Measurements from ENCODE around the gene GABRG3. TPM values are rescaled to one million over a fixed set of nuclear protein-coding genes. Genes with fewer than 3 reads are reported as not detected.

Gene GABRG3
- total RNA-seq, 1 donor from 2014 or later = 3.0 TPM

GRCh38 chr15:27498700-27499099 lies 527.7 kb downstream of the GABRG3 start:
- Mint-ChIP-seq H3K4me3 (no peak overlapping the region), H3K4me1 (no peaks in the 10 kb centered on the region), H3K9me3 (peaks cover 4% of the 10 kb centered on the region), H3K36me3 (no peaks in the 10 kb centered on the region), H3K27ac (no peak overlapping the region), H3K27me3 (ENCODE audit: low read depth) (no peaks in the 10 kb centered on the region)
- DNase-seq (ENCODE audit: low spot score in 2 of 2, unreplicated experiment in 2 of 2) = no peak
- no peak for TF ChIP-seq CTCF (IDR thresholded peaks at IDR 0.05; ENCODE audit: unreplicated experiment)

GRCh38 chr15:27499191-27499590 lies 528.2 kb downstream of the GABRG3 start:
- no peak for DNase-seq (ENCODE audit: low spot score in 2 of 2, unreplicated experiment in 2 of 2)
- peaks cover 5% of the 10 kb centered on the region for H3K9me3 Mint-ChIP-seq
- H3K4me1 Mint-ChIP-seq = no peaks in the 10 kb centered on the region
- TF ChIP-seq CTCF (IDR thresholded peaks at IDR 0.05; ENCODE audit: unreplicated experiment) = no peak
- no peaks in the 10 kb centered on the region for H3K27me3 Mint-ChIP-seq (ENCODE audit: low read depth)
- no peaks in the 10 kb centered on the region for H3K36me3 Mint-ChIP-seq
- no peak overlapping the region for H3K4me3 Mint-ChIP-seq
- H3K27ac Mint-ChIP-seq = no peak overlapping the region

GRCh38 chr15:27499719-27500118 lies 528.7 kb downstream of the GABRG3 start:
- Mint-ChIP-seq H3K36me3 (no peaks in the 10 kb centered on the region), H3K9me3 (peaks cover 7% of the 10 kb centered on the region), H3K4me3 (no peak overlapping the region), H3K4me1 (no peaks in the 10 kb centered on the region), H3K27ac (no peak overlapping the region), H3K27me3 (ENCODE audit: low read depth) (no peaks in the 10 kb centered on the region)
- no peak for TF ChIP-seq CTCF (IDR thresholded peaks at IDR 0.05; ENCODE audit: unreplicated experiment)
- DNase-seq (ENCODE audit: low spot score in 2 of 2, unreplicated experiment in 2 of 2) = no peak

- H3K9me3 Mint-ChIP-seq = peaks cover 11% of the 10 kb centered on the region
- no peak for TF ChIP-seq CTCF (IDR thresholded peaks at IDR 0.05; ENCODE audit: unreplicated experiment)
- no peaks in the 10 kb centered on the region for H3K27me3 Mint-ChIP-seq (ENCODE audit: low read depth)
- H3K27ac Mint-ChIP-seq = no peak overlapping the region
- H3K4me3 Mint-ChIP-seq = no peak overlapping the region
- DNase-seq (ENCODE audit: low spot score in 2 of 2, unreplicated experiment in 2 of 2) = no peak
- H3K36me3 Mint-ChIP-seq = no peaks in the 10 kb centered on the region
- no peaks in the 10 kb centered on the region for H3K4me1 Mint-ChIP-seq
Observed at GRCh38 chr15:27500206-27500605, 529.2 kb downstream of the GABRG3 start.

GRCh38 chr15:27506752-27507151 lies 535.8 kb downstream of the GABRG3 start:
- Mint-ChIP-seq H3K4me1 (peaks cover 3% of the 10 kb centered on the region), H3K36me3 (peaks cover 8% of the 10 kb centered on the region), H3K27me3 (ENCODE audit: low read depth) (no peaks in the 10 kb centered on the region), H3K9me3 (peaks cover 46% of the 10 kb centered on the region), H3K27ac (no peak overlapping the region), H3K4me3 (no peak overlapping the region)
- no peak for DNase-seq (ENCODE audit: low spot score in 2 of 2, unreplicated experiment in 2 of 2)
- TF ChIP-seq CTCF (IDR thresholded peaks at IDR 0.05; ENCODE audit: unreplicated experiment) = no peak

- Mint-ChIP-seq H3K27ac (no peak overlapping the region), H3K4me3 (no peak overlapping the region), H3K27me3 (ENCODE audit: low read depth) (no peaks in the 10 kb centered on the region), H3K9me3 (peaks cover 55% of the 10 kb centered on the region), H3K36me3 (peaks cover 8% of the 10 kb centered on the region), H3K4me1 (peaks cover 3% of the 10 kb centered on the region)
- no peak for DNase-seq (ENCODE audit: low spot score in 2 of 2, unreplicated experiment in 2 of 2)
- no peak for TF ChIP-seq CTCF (IDR thresholded peaks at IDR 0.05; ENCODE audit: unreplicated experiment)
Observed at GRCh38 chr15:27509014-27509413, 538.0 kb downstream of the GABRG3 start.

Measured in mesothelial cell of epicardium (in vitro differentiated cells).